Keratinocyte (primary cell): ENCODE data around the gene HAND1.

Source experiments
- CTCF ChIP-seq, 3 experiments: IDR thresholded peaks in 1 of 3; conservative IDR thresholded peaks in 1 of 3; optimal IDR thresholded peaks in 1 of 3; 2 replicates in 2 of 3; 3 replicates in 1 of 3; pipeline versions ENCODE3 to v1.5.1; 2011; ENCODE audit warnings: low read length in 3 of 3, mild to moderate bottlenecking in 3 of 3, moderate library complexity in 2 of 3, control low read depth in 1 of 3, inconsistent platforms in 1 of 3; ENCODE audit not compliant: insufficient read depth in 2 of 3; ENCODE audit errors: extremely low read depth in 1 of 3
- EZH2 ChIP-seq: IDR thresholded peaks from one replicate; pipeline ENCODE4 v1.6.1; 2012; ENCODE audit warnings: inconsistent platforms, mild to moderate bottlenecking, low read length, moderate library complexity

DNA sequence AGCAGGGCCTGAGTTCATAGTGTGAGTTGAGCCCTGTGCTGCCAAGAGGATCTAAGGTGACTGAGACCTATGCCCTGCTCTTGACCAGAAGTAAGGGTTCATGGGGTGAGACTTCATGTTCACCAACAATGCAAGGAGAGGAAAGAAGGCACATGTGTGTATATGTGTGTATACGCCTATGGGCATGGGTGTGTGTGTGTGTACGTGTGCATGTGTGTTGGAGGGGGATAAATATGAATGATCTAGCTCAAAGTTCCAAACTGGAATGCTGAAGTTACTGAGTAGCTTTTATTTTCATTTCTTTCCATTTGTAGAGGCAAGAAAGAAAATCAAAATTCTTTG, 25.6 kb upstream of the HAND1 start:
- TF ChIP-seq EZH2 (no peak), CTCF (optimal IDR thresholded peaks at IDR 0.05 in 1 of 3, IDR thresholded peaks at IDR 0.05 in 1 of 3, conservative IDR thresholded peaks at IDR 0.05 in 1 of 3; ENCODE audit: extremely low read depth in 1 of 3, insufficient read depth in 2 of 3, low read length in 3 of 3) (no peak)
